Keratinocyte (primary cell): ENCODE measurements around the gene GPR75. TPM values are rescaled to one million over a fixed set of nuclear protein-coding genes. Genes with fewer than 3 reads are reported as not detected.
A peak's percentile ranks its signal among the peaks of the same experiment; 100 is the strongest.

Source experiments
- DNase-seq: peaks from one replicate; pipeline ENCODE4 v3.0.0-alpha.2; 2011; ENCODE audit warnings: low read depth, missing footprints, low spot score
- FAIRE-seq: peaks from 2 replicates; lab custom pipeline; 2011; peaks lifted over from hg19 to GRCh38; lab: Jason Lieb, UNC
- H2AFZ ChIP-seq: 2 replicates; pipeline ENCODE4 v1.6.0; 2012; ENCODE audit warnings: low read length, control low read depth, inconsistent platforms; ENCODE audit not compliant: control insufficient read depth
- H3K27ac ChIP-seq: 2 replicates; pipeline ENCODE4 v1.5.1; 2011; ENCODE audit warnings: low read length; ENCODE audit not compliant: control insufficient read depth, insufficient read depth
- H3K27me3 ChIP-seq: 3 replicates; pipeline ENCODE4 v1.6.0; 2011; ENCODE audit warnings: low read length; ENCODE audit not compliant: control insufficient read depth, insufficient read depth; ENCODE audit errors: extremely low read depth
- H3K36me3 ChIP-seq, 2 experiments: 2 replicates in 1 of 2; 3 replicates in 1 of 2; pipeline ENCODE4 v1.5.1; 2011; ENCODE audit warnings: low read length in 2 of 2, mild to moderate bottlenecking in 1 of 2; ENCODE audit not compliant: control insufficient read depth in 2 of 2, insufficient read depth in 2 of 2; ENCODE audit errors: extremely low read depth in 1 of 2
- H3K4me1 ChIP-seq: 3 replicates; pipeline ENCODE4 v1.5.1; 2011; ENCODE audit warnings: low read length; ENCODE audit not compliant: control insufficient read depth, insufficient read depth; ENCODE audit errors: extremely low read depth
- H3K4me2 ChIP-seq: 3 replicates; pipeline ENCODE4 v1.6.0; 2011; ENCODE audit warnings: low read depth, low read length; ENCODE audit not compliant: control insufficient read depth, insufficient read depth; ENCODE audit errors: extremely low read depth
- H3K4me3 ChIP-seq, 3 experiments: fragments of 200-600 bp in 1 of 3; sonication (generic) in 1 of 3; 2 replicates in 2 of 3; 3 replicates in 1 of 3; pipeline ENCODE4 v1.5.1; 2011 to 2016; ENCODE audit warnings: low read length in 3 of 3, mild to moderate bottlenecking in 3 of 3, control low read depth in 2 of 3, inconsistent platforms in 1 of 3, low read depth in 1 of 3, mixed read lengths in 1 of 3, mixed run types in 1 of 3, moderate library complexity in 1 of 3; ENCODE audit not compliant: control insufficient read depth in 2 of 3, insufficient read depth in 2 of 3; ENCODE audit errors: extremely low read depth in 1 of 3
- H3K79me2 ChIP-seq: 2 replicates; pipeline ENCODE4 v1.6.0; 2012; ENCODE audit warnings: low read length; ENCODE audit not compliant: control insufficient read depth, insufficient read depth
- H3K9ac ChIP-seq: 3 replicates; pipeline ENCODE4 v1.6.0; 2011; ENCODE audit warnings: low read length; ENCODE audit not compliant: control insufficient read depth, insufficient read depth; ENCODE audit errors: extremely low read depth
- H3K9me1 ChIP-seq: 3 replicates; pipeline ENCODE4 v1.6.0; 2011; ENCODE audit warnings: low read length; ENCODE audit not compliant: control insufficient read depth, insufficient read depth; ENCODE audit errors: extremely low read depth
- H3K9me3 ChIP-seq: 2 replicates; pipeline ENCODE4 v1.5.1; 2012; ENCODE audit warnings: low read depth, low read length; ENCODE audit not compliant: control insufficient read depth
- H4K20me1 ChIP-seq: 3 replicates; pipeline ENCODE4 v1.6.0; 2011; ENCODE audit warnings: low read length; ENCODE audit not compliant: control insufficient read depth, insufficient read depth; ENCODE audit errors: extremely low read depth
- CTCF ChIP-seq, 3 experiments: IDR thresholded peaks in 1 of 3; conservative IDR thresholded peaks in 1 of 3; optimal IDR thresholded peaks in 1 of 3; 2 replicates in 2 of 3; 3 replicates in 1 of 3; pipeline versions ENCODE3 to v1.5.1; 2011; ENCODE audit warnings: low read length in 3 of 3, mild to moderate bottlenecking in 3 of 3, moderate library complexity in 2 of 3, control low read depth in 1 of 3, inconsistent platforms in 1 of 3; ENCODE audit not compliant: insufficient read depth in 2 of 3; ENCODE audit errors: extremely low read depth in 1 of 3
- EZH2 ChIP-seq: IDR thresholded peaks from one replicate; pipeline ENCODE4 v1.6.1; 2012; ENCODE audit warnings: inconsistent platforms, mild to moderate bottlenecking, low read length, moderate library complexity
- dilution Hi-C: fragments of 300-500 bp; cut with MboI; formaldehyde crosslinking; loops from one replicate; pipeline ENCODE4 v1.7.0; 2020; ENCODE audit warnings: low sequenced_read_pairs; ENCODE audit not compliant: extremely low pct_ligation_motif_present
- polyA plus RNA-seq, 5 experiments: library from polyadenylated mRNA; depleted of rRNA in 3 of 5; stranded (reverse) in 3 of 5; stranded (forward) in 1 of 5; unstranded in 1 of 5; fragments of >200 nt; gene quantifications; 1 replicate in 1 of 5; 2 replicates in 3 of 5; 3 replicates in 1 of 5; pipeline versions ENCODE4 v1.2.1 to v1.2.3, GENCODE V29; 2011 to 2012; ENCODE audit warnings: missing spikeins in 2 of 5, low read depth in 1 of 5, low replicate concordance in 1 of 5

Gene GPR75
- polyA plus RNA-seq, 1 donor (not counting 4 experiments of a cell fraction or from before 2014, with no cell fraction given): 2.7 TPM

- Histone ChIP-seq H3K79me2 (no peaks in the 10 kb centered on the region), H3K27ac (no peak overlapping the region), H3K4me1 (peaks cover 10% of the 10 kb centered on the region), H3K9me1 (no peaks in the 10 kb centered on the region), H2AFZ (no peak overlapping the region), H3K27me3 (no peaks in the 10 kb centered on the region), H3K4me2 (no peak overlapping the region), H3K9ac (no peak overlapping the region), H3K9me3 (no peaks in the 10 kb centered on the region), H3K36me3 (peaks cover 20 to 22% of the 10 kb centered on the region in 2 experiments), H4K20me1 (no peaks in the 10 kb centered on the region), H3K4me3 (no peak overlapping the region)
- FAIRE-seq (no peak), DNase-seq (no peak)
- dilution Hi-C loops: no loop called here
- TF ChIP-seq CTCF (optimal IDR thresholded peaks at IDR 0.05 in 1 of 3, IDR thresholded peaks at IDR 0.05 in 1 of 3, conservative IDR thresholded peaks at IDR 0.05 in 1 of 3; ENCODE audit: extremely low read depth in 1 of 3, insufficient read depth in 2 of 3, low read length in 3 of 3): no peak
- TF ChIP-seq EZH2: no peak
Measured at GRCh38 chr2:53901192-53901591, 41.4 kb upstream of the GPR75 start.

- no peak overlapping the region for H3K4me2 ChIP-seq
- peak overlapping the region; percentile 27 for H3K27ac ChIP-seq
- no peaks in the 10 kb centered on the region for H3K9me3 ChIP-seq
- H4K20me1 ChIP-seq: no peaks in the 10 kb centered on the region
- no peak overlapping the region for H3K4me3 ChIP-seq
- dilution Hi-C loops: no loop called here
- no peak for TF ChIP-seq CTCF (optimal IDR thresholded peaks at IDR 0.05 in 1 of 3, IDR thresholded peaks at IDR 0.05 in 1 of 3, conservative IDR thresholded peaks at IDR 0.05 in 1 of 3; ENCODE audit: extremely low read depth in 1 of 3, insufficient read depth in 2 of 3, low read length in 3 of 3)
- no peak for TF ChIP-seq EZH2
- peak; percentile 63 for FAIRE-seq
- peaks cover 26 to 31% of the 10 kb centered on the region in 2 experiments for H3K36me3 ChIP-seq
- no peak overlapping the region for H2AFZ ChIP-seq
- H3K4me1 ChIP-seq: peaks cover 10% of the 10 kb centered on the region
- H3K9me1 ChIP-seq: no peaks in the 10 kb centered on the region
- peaks cover 2% of the 10 kb centered on the region for H3K79me2 ChIP-seq
- no peaks in the 10 kb centered on the region for H3K27me3 ChIP-seq
- no peak overlapping the region for H3K9ac ChIP-seq
- DNase-seq: peak; percentile 74
Measured at GRCh38 chr2:53896864-53897263, 37.1 kb upstream of the GPR75 start.
